ENCODE results near the gene OR2W1.

OR2W1 gene

DNA sequence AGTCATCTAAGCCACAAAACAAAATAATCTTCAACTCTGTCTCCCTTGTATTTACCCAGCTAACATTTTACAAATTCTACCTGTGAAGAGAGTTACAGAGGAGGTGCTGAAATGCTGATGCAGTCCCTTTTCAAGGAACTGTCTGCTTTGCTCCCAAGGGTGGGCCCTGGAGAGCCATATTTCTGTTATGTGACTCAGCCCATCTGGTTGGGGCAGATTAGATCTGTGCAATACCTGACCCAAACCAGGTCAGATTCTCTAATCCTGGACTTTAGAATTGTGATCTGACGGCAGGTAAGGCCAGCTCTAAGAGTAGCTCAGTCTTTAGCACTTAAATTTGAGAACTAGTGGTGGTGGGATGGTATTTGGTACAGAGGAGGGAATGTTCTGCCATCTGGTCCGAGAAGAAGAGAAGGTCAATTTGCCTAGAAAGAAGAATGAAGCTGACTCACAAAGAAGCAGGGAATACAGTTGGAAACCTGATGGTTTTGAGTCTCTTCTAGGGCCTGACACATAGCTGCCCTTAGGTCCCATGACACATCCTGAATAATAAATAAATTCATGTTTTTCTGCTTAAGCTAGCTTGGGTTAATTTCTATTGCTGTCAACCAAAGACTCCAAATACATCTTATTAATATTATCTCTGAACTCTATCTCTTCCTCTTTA, 48.0 kb downstream of the OR2W1 start:
- no peak for DNase-seq

DNA sequence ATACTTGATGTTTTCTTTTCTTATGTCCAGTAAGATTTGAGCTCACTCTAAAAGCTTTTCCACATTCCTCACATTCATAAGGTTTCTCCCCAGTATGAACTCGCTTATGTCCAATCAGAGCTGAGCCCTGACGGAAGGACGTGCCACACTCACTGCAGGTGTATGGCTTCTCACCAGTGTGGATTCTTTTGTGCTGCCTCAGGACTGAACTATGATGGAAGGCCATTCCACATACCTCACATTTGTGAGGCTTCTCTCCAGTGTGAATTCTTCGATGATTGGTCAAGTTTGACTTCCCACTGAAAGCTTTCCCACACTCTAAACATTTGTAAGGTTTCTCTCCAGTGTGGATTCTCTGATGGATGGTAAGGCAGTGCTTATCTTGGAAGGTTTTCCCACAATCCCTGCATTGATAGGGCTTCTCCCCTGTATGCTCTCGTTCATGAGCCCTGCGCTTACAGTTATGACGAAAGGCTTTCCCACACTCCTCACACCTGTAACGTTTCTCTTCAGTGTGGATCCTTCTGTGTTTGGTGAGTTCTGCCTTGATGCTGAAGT, 49.8 kb downstream of the OR2W1 start:
- DNase-seq = no peak

All from NCI-H1930 (cell line).